Karpas-422 (cell line): ENCODE data around the gene MED13L. TPM values are rescaled to one million over a fixed set of nuclear protein-coding genes. Genes with fewer than 3 reads are reported as not detected.

ENCODE experiments used
- DNase-seq: peaks from one replicate; pipeline ENCODE4 v3.0.0-alpha.2; 2015
- H2AFZ ChIP-seq: fragments of 200-600 bp; sonication (generic); 2 replicates; pipeline ENCODE4 v1.6.1; 2014; ENCODE audit warnings: antibody characterized with exemption, low read length, mixed read lengths
- H3K27ac ChIP-seq: fragments of 200-600 bp; sonication (generic); 2 replicates; pipeline ENCODE4 v1.5.1; 2014; ENCODE audit warnings: mild to moderate bottlenecking, low read length, moderate library complexity
- H3K27me3 ChIP-seq: fragments of 200-600 bp; sonication (generic); 2 replicates; pipeline ENCODE4 v1.6.1; 2014; ENCODE audit warnings: low read length, mixed read lengths
- H3K36me3 ChIP-seq: fragments of 200-600 bp; sonication (generic); 2 replicates; pipeline ENCODE4 v1.6.1; 2014; ENCODE audit warnings: low read length, mixed read lengths; ENCODE audit not compliant: insufficient read depth
- H3K4me1 ChIP-seq: fragments of 200-600 bp; sonication (generic); 2 replicates; pipeline ENCODE4 v1.6.1; 2014; ENCODE audit warnings: mild to moderate bottlenecking, low read length, mixed read lengths
- H3K4me2 ChIP-seq: fragments of 200-600 bp; sonication (generic); 2 replicates; pipeline ENCODE4 v1.6.1; 2014; ENCODE audit warnings: low read length, low read depth, mild to moderate bottlenecking; ENCODE audit not compliant: poor library complexity, severe bottlenecking
- H3K4me3 ChIP-seq: fragments of 200-600 bp; sonication (generic); 2 replicates; pipeline ENCODE4 v1.5.1; 2014; ENCODE audit warnings: mild to moderate bottlenecking, antibody characterized with exemption, low read length, mixed read lengths
- H3K79me2 ChIP-seq: fragments of 200-600 bp; sonication (generic); 2 replicates; pipeline ENCODE4 v1.6.1; 2014; ENCODE audit warnings: mild to moderate bottlenecking, low read length, mixed read lengths
- H3K9ac ChIP-seq: fragments of 200-600 bp; sonication (generic); 2 replicates; pipeline ENCODE4 v1.6.0; 2014; ENCODE audit warnings: low read length
- H3K9me2 ChIP-seq: fragments of 200-600 bp; sonication (generic), shearing (Covaris generic); replicated peaks from 2 replicates; pipeline ENCODE4 v1.6.0; 2014; ENCODE audit warnings: mild to moderate bottlenecking, low read length, moderate library complexity; ENCODE audit not compliant: insufficient read depth
- H3K9me3 ChIP-seq: fragments of 300-700, 200-600 bp; sonication (generic); 2 replicates; pipeline ENCODE4 v1.6.1; 2014; ENCODE audit warnings: low read length, mixed read lengths
- H4K20me1 ChIP-seq: fragments of 200-600 bp; sonication (generic); 2 replicates; pipeline ENCODE4 v1.6.1; 2014; ENCODE audit warnings: mild to moderate bottlenecking, antibody characterized with exemption, low read length, low read depth; ENCODE audit not compliant: insufficient read depth
- total RNA-seq: library from RNA; depleted of rRNA; stranded (reverse); fragments of >200 nt; shearing (Covaris generic); gene quantifications from 2 replicates; pipeline ENCODE4 v1.2.3, GENCODE V29; 2014; ENCODE audit warnings: low replicate concordance

The MED13L gene
- total RNA-seq, 1 experiment from 2014 or later, result 37.5 TPM

DNA sequence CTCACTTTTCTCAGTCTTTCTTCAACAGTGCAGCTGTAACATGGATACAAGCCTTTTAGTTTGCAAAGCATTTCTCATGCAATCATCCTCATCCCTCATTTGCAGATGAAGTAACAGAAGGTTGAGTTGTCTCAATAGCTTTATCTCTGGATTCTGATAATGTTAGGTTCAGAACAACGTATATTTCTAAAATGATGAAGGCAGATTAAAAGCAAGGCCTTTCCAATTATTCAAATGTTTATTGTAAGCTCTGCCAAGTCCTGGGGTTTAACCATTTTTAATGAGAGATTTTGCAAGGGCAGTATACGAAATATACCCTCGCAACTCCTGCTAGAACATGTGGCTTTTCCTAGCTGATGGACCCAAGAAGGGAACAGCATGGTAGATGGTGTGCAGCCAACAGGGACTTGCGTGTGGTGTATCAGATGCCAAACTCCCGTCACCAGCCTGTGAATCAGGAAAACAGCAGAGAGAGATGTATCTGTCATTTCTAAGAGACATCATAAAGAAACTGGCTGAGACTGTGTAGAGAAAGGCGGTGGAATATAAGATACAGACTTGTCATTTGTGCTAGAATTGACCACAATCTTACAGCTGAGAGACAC is 319.7 kb downstream of the MED13L start:
- Histone ChIP-seq H3K9me3 (no peaks in the 10 kb centered on the region), H3K27me3 (no peaks in the 10 kb centered on the region), H2AFZ (no peak overlapping the region), H3K36me3 (no peaks in the 10 kb centered on the region), H3K27ac (no peak overlapping the region), H4K20me1 (no peaks in the 10 kb centered on the region), H3K4me3 (no peak overlapping the region), H3K9ac (no peak overlapping the region), H3K4me1 (no peaks in the 10 kb centered on the region), H3K9me2 (no peaks in the 10 kb centered on the region), H3K4me2 (no peak overlapping the region), H3K79me2 (no peaks in the 10 kb centered on the region)
- no peak for DNase-seq

DNA sequence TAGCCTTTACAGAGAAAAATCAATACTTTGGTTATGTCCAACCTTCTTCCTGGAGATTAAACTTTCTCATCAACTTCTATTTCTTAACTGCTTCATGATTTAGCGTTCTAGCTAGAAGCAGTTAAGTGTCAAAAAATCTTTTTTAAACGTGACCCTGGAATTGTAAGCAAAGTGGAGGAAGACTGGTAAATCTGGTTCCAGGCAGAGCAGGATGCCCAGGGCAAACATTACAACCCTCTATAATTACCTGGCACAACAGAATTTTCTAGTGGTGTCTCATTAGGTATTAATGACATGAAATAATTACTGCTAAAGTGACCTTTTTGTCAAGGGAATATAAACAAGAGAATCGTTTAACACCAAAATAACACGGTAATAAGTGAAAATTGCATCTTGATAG is 320.8 kb downstream of the MED13L start:
- Histone ChIP-seq H3K9ac (no peak overlapping the region), H3K27me3 (no peaks in the 10 kb centered on the region), H3K4me3 (no peak overlapping the region), H3K9me2 (no peaks in the 10 kb centered on the region), H3K79me2 (no peaks in the 10 kb centered on the region), H4K20me1 (no peaks in the 10 kb centered on the region), H3K4me2 (no peak overlapping the region), H2AFZ (no peak overlapping the region), H3K36me3 (no peaks in the 10 kb centered on the region), H3K4me1 (no peaks in the 10 kb centered on the region), H3K27ac (no peak overlapping the region), H3K9me3 (no peaks in the 10 kb centered on the region)
- DNase-seq, result no peak

DNA sequence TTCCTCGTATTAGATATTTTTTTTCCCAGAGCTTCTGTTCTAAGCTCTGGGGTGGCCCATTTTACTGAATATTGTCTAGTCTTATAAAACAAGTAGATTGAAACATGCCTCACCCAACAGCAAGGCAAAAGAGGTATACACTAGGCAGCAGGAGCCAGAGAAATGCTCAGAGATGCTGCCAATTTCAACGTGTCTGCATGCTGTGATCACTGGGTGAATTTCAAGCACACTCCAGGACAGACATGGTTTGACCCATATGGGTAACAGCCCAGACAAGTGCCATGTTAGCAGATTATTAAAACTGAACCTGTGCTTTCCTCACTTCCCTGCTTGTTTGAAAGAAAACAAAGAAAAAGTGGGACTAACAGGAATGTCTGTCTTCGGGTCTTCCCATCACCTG is 321.3 kb downstream of the MED13L start:
- H3K79me2 ChIP-seq, result no peaks in the 10 kb centered on the region
- DNase-seq, result no peak
- H3K27ac ChIP-seq, result no peak overlapping the region
- H3K27me3 ChIP-seq, result no peaks in the 10 kb centered on the region
- H4K20me1 ChIP-seq, result no peaks in the 10 kb centered on the region
- no peak overlapping the region for H3K9ac ChIP-seq
- H3K36me3 ChIP-seq, result no peaks in the 10 kb centered on the region
- H3K9me3 ChIP-seq, result no peaks in the 10 kb centered on the region
- no peak overlapping the region for H3K4me3 ChIP-seq
- no peak overlapping the region for H3K4me2 ChIP-seq
- no peak overlapping the region for H2AFZ ChIP-seq
- no peaks in the 10 kb centered on the region for H3K4me1 ChIP-seq
- H3K9me2 ChIP-seq, result no peaks in the 10 kb centered on the region

DNA sequence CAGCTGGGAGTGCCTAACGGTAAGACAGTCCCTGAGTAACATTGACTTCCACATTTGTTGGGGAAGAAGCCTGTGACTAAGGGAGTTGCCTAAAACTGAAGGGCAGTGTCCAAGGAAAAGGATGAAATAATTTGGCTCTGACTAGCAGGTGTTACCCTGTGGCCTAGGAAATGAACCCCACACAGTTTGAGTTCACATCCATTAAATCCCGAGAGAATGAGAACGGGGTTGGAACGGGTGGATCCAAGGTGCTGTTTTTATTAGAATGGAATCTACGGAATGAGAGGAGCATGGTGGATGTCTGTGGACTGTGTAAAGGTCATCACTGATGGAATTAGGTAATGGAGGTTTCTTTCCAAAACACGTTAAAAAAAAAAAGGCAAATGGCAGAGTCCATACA is 324.0 kb downstream of the MED13L start:
- no peak overlapping the region for H3K9ac ChIP-seq
- DNase-seq, result no peak
- H3K36me3 ChIP-seq, result no peaks in the 10 kb centered on the region
- no peaks in the 10 kb centered on the region for H3K4me1 ChIP-seq
- no peaks in the 10 kb centered on the region for H4K20me1 ChIP-seq
- no peaks in the 10 kb centered on the region for H3K9me3 ChIP-seq
- no peaks in the 10 kb centered on the region for H3K79me2 ChIP-seq
- no peaks in the 10 kb centered on the region for H3K27me3 ChIP-seq
- H3K9me2 ChIP-seq, result no peaks in the 10 kb centered on the region
- H3K27ac ChIP-seq, result no peak overlapping the region
- H3K4me3 ChIP-seq, result no peak overlapping the region
- no peak overlapping the region for H3K4me2 ChIP-seq
- H2AFZ ChIP-seq, result no peak overlapping the region

DNA sequence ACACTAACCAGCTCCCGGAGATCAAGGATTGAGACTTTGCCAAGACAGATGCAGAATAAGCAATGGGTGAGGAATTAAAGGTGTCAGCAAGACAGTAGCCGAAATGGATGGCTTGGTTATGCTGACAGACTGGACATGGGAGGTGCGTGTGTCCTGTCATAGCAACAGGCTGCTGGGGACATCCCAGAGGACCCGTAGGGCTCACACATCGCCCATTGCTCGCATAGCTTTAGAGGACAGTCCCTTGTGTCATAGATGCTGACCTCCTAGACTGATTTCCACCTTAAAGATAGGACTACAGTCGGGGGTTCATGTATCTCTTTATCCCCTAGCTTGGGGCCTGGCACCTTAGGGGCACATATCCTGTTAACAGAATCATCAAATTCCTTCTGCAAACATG is 324.5 kb downstream of the MED13L start:
- H3K4me2 ChIP-seq, result no peak overlapping the region
- no peaks in the 10 kb centered on the region for H3K79me2 ChIP-seq
- H3K27me3 ChIP-seq, result no peaks in the 10 kb centered on the region
- no peak for DNase-seq
- H3K9me2 ChIP-seq, result no peaks in the 10 kb centered on the region
- H3K4me3 ChIP-seq, result no peak overlapping the region
- H3K27ac ChIP-seq, result no peak overlapping the region
- no peak overlapping the region for H2AFZ ChIP-seq
- no peaks in the 10 kb centered on the region for H3K9me3 ChIP-seq
- H3K36me3 ChIP-seq, result no peaks in the 10 kb centered on the region
- no peak overlapping the region for H3K9ac ChIP-seq
- H3K4me1 ChIP-seq, result no peaks in the 10 kb centered on the region
- no peaks in the 10 kb centered on the region for H4K20me1 ChIP-seq

DNA sequence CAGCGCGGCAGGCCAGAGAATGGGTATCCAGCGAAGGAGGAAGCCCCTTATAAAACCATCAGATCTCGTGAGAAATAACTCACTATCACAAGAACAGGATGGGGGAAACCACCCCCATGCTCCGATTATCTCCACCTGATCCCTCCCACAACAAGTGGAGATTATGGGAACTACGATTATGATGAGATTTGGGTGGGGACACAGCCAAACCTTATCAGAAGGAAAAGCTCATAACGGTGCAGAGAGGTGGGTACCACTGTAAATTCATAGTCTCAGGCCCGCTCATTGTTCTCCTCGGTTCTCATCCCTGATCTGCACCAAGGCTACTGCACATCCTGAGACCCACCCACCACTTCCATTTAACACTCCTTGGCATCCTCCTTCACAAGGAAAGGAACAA is 326.5 kb downstream of the MED13L start:
- Histone ChIP-seq H3K4me3 (no peak overlapping the region), H3K4me2 (no peak overlapping the region), H3K9me2 (no peaks in the 10 kb centered on the region), H3K79me2 (no peaks in the 10 kb centered on the region), H3K9ac (no peak overlapping the region), H3K4me1 (no peaks in the 10 kb centered on the region), H3K27ac (no peak overlapping the region), H3K27me3 (no peaks in the 10 kb centered on the region), H2AFZ (no peak overlapping the region), H3K36me3 (no peaks in the 10 kb centered on the region), H3K9me3 (no peaks in the 10 kb centered on the region), H4K20me1 (no peaks in the 10 kb centered on the region)
- DNase-seq, result no peak

DNA sequence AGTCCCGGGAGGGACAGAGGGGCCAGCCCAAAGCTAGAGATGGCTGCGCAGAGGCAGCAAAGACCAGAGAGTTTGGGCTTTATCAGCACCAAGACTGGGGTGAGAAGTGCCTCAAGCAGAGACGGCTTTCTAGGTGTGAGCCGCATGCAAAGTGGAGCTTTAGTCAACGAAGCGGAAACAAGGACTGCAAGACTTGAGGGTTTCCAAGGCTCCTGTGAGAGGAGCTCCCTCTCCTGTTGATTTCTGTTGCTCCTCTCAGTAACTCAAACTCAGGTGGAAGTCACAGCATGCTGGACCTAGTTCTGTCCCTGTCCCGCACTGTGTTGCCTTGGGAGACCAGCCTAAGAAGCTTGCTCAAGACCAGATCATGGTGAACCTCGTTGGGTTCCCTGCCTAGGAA is 327.8 kb downstream of the MED13L start:
- H3K4me2 ChIP-seq, result no peak overlapping the region
- DNase-seq, result no peak
- H4K20me1 ChIP-seq, result no peaks in the 10 kb centered on the region
- no peak overlapping the region for H3K9ac ChIP-seq
- no peak overlapping the region for H2AFZ ChIP-seq
- H3K4me1 ChIP-seq, result no peaks in the 10 kb centered on the region
- no peaks in the 10 kb centered on the region for H3K79me2 ChIP-seq
- H3K4me3 ChIP-seq, result no peak overlapping the region
- H3K9me2 ChIP-seq, result no peaks in the 10 kb centered on the region
- no peaks in the 10 kb centered on the region for H3K36me3 ChIP-seq
- H3K27me3 ChIP-seq, result no peaks in the 10 kb centered on the region
- no peaks in the 10 kb centered on the region for H3K9me3 ChIP-seq
- no peak overlapping the region for H3K27ac ChIP-seq

DNA sequence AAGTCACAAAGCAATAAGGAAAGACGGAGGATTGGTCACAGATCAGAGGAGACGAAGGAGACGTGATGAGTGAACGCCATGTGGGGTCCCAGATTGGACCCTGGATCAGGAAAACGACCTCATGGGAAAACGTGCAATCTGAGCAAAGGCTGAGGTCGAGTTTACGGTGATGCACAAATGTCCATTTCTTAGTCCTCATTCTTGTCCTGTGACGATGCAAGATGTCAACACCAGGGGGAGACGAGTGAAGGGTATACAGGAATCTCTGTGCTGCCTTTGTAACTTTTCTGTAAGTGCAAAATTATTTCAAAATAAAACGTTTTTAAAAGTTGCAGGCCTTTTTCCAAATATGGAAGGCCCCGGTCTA is 329.8 kb downstream of the MED13L start:
- H3K4me1 ChIP-seq, result no peaks in the 10 kb centered on the region
- no peaks in the 10 kb centered on the region for H3K79me2 ChIP-seq
- H3K4me3 ChIP-seq, result no peak overlapping the region
- no peak for DNase-seq
- H4K20me1 ChIP-seq, result no peaks in the 10 kb centered on the region
- H3K9me3 ChIP-seq, result no peaks in the 10 kb centered on the region
- no peak overlapping the region for H3K4me2 ChIP-seq
- H3K36me3 ChIP-seq, result no peaks in the 10 kb centered on the region
- H2AFZ ChIP-seq, result no peak overlapping the region
- H3K9ac ChIP-seq, result no peak overlapping the region
- H3K27me3 ChIP-seq, result no peaks in the 10 kb centered on the region
- H3K27ac ChIP-seq, result no peak overlapping the region
- no peaks in the 10 kb centered on the region for H3K9me2 ChIP-seq
